T-helper 1 cell treated with Interleukin-12 subunit alpha and Interleukin-12 subunit beta and Interleukin-4 antibody, amounts not matched to agents 30 μg/mL and 1 μg/mL, for 36 hours (primary cell): ENCODE results near the gene DNAI7.

Experiments used
- H3K27ac Mint-ChIP-seq: one replicate; pipeline ENCODE4 v1.8.0; 2021; ENCODE audit warnings: mild to moderate bottlenecking, mixed read lengths
- H3K27me3 Mint-ChIP-seq: one replicate; pipeline ENCODE4 v1.8.0; 2021; ENCODE audit warnings: low read depth, mixed read lengths
- H3K36me3 Mint-ChIP-seq: one replicate; pipeline ENCODE4 v1.8.0; 2021; ENCODE audit warnings: low read depth, mixed read lengths
- H3K4me1 Mint-ChIP-seq: one replicate; pipeline ENCODE4 v1.8.0; 2021; ENCODE audit warnings: low read depth, mixed read lengths
- H3K4me3 Mint-ChIP-seq: one replicate; pipeline ENCODE4 v1.8.0; 2021; ENCODE audit warnings: mild to moderate bottlenecking, moderate library complexity, mixed read lengths
- H3K9me3 Mint-ChIP-seq: one replicate; pipeline ENCODE4 v1.8.0; 2021; ENCODE audit warnings: mixed read lengths

The DNAI7 gene, protein sequence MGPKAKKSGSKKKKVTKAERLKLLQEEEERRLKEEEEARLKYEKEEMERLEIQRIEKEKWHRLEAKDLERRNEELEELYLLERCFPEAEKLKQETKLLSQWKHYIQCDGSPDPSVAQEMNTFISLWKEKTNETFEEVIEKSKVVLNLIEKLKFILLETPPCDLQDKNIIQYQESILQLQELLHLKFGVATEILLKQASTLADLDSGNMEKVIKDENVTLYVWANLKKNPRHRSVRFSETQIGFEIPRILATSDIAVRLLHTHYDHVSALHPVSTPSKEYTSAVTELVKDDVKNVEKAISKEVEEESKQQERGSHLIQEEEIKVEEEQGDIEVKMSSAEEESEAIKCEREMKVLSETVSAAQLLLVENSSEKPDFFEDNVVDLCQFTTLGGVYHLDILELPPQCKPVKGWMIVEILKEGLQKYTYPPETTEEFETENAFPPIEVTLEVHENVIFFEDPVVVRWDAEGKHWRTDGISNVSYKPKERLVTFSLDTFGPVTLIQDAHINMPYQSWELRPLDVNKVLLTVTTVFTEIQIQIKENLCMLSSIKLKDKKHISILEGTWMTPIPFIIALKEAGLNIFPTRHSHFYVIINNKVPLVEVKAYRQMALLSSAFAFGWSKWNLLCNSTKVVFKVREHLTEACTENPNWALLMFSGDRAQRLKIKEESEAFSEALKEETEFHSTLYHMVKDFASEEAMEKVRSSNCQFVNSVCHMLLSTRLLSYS

DNA sequence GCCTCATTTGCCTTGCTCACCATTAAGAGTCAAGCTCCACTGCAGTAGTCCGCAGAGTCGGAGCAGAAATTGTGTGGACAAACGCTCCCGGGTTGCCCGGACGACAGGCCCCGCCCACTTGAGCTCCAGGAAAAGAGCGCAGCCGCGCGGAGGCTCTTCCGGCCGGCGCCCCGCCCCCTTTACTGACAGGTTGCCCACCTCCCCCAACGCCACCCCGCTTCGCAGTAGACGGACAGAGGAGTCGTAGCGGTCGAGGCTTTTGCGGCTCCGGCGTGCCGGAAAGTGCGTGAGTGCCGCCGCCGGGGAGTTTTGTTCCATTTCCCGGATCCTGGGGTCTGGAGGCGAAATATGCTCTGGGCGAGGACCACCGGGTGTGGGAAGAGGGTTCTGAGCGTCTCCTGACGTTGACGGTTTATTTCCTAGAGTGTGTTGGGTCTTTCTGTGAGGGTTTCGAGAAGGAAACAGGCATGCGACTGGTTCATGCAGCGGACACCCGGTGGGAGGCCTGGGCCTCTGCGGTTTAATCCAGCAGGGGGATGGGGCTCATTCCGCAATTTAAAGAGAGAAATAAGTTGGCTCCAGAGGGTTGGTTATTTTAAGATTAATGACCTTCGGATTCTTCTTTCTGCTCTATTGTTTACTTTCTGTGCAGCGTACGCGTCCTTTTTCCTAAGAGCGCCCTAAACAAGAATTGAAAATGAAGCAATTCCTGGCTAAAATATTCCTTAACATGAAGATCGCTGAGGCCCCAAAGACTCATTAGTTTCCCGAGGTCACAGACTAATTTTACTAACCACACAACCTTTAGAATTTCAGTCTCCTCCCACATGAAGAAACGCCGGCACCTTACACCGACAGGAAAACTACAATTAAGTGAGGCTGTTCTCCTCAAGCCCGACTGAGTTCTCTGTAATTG lies at the start of gene DNAI7, which contains the start of gene ETFRF1:
DNAI7 (minus strand) TSS at position 105 of the 916 bp plus-strand sequence; CDS start at position 23, 82 bp downstream.
ETFRF1 (plus strand) TSS at position 182 of the 916 bp plus-strand sequence. CDS start 8,720 bp downstream, outside the sequence.
- Mint-ChIP-seq H3K9me3 (no peaks in the 10 kb centered on the region), H3K36me3 (peaks cover 12% of the 10 kb centered on the region), H3K27ac (peak within 1 kb of the TSS; percentile 92), H3K4me3 (peak within 1 kb of the TSS; percentile 99), H3K4me1 (peaks cover 23% of the 10 kb centered on the region), H3K27me3 (peaks cover 5% of the 10 kb centered on the region)

- no peak overlapping the region for H3K27ac Mint-ChIP-seq
- no peak overlapping the region for H3K4me3 Mint-ChIP-seq
- H3K9me3 Mint-ChIP-seq: no peaks in the 10 kb centered on the region
- H3K4me1 Mint-ChIP-seq: peaks cover 31% of the 10 kb centered on the region
- H3K27me3 Mint-ChIP-seq: no peaks in the 10 kb centered on the region
- H3K36me3 Mint-ChIP-seq: peaks cover 40% of the 10 kb centered on the region
Measured at GRCh38 chr12:25243680-25243990, 48.7 kb upstream of the DNAI7 start.

GRCh38 chr12:25242981-25243679 lies 48.2 kb upstream of the DNAI7 start:
- Mint-ChIP-seq H3K27me3 (no peaks in the 10 kb centered on the region), H3K9me3 (no peaks in the 10 kb centered on the region), H3K36me3 (peaks cover 40% of the 10 kb centered on the region), H3K27ac (no peak overlapping the region), H3K4me1 (peaks cover 27% of the 10 kb centered on the region), H3K4me3 (no peak overlapping the region)

DNA sequence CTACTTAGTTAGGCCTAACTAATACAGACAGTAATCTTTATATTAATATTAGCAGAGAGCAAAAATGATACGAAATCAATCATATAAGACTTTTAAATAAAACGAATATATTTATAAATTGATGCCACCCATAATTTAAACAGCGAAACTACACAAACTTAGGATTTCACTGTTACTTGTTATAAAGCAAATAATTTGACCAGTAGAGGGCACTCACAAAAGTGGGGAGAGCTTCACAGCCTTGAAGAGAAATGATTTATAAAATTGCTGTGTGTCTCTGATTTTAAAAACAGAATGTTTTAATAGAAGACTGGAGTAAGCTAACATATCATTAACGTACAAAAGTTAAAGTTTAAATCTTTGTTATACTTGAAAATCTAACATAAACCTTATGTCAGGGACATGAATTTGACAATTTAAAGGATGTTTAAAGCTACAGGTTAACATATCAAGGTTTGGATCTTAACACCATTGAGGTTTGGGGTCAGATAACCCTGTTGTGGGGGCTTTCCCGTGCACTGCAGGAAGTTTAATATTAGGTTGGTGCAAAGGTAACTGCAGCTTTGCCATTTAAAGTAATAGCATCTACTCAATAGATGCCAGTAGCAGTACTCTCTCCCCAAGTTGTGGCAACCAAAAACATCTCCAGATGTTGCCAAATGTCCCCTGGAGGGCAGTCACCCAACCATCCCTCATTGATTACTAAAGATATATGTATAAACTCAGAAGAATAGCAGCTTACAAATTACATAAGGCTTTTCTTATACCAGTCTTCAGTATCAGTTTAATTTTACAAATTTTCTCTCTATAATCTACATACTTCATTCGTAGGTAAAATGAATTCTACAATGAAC lies 46.4 kb upstream of the DNAI7 start:
- H3K4me1 Mint-ChIP-seq: peaks cover 21% of the 10 kb centered on the region
- no peak overlapping the region for H3K27ac Mint-ChIP-seq

GRCh38 chr12:25236626-25237025 lies 41.7 kb upstream of the DNAI7 start:
- no peak overlapping the region for H3K4me3 Mint-ChIP-seq
- H3K4me1 Mint-ChIP-seq: peaks cover 12% of the 10 kb centered on the region
- no peaks in the 10 kb centered on the region for H3K27me3 Mint-ChIP-seq
- H3K27ac Mint-ChIP-seq: no peak overlapping the region
- no peaks in the 10 kb centered on the region for H3K9me3 Mint-ChIP-seq
- H3K36me3 Mint-ChIP-seq: peaks cover 25% of the 10 kb centered on the region

More for the DNA sequence above, 46.4 kb upstream of the DNAI7 start:
- peaks cover 43% of the 10 kb centered on the region for H3K36me3 Mint-ChIP-seq
- no peaks in the 10 kb centered on the region for H3K27me3 Mint-ChIP-seq
- H3K4me3 Mint-ChIP-seq: no peak overlapping the region
- H3K9me3 Mint-ChIP-seq: no peaks in the 10 kb centered on the region

GRCh38 chr12:25236190-25236589 lies 41.2 kb upstream of the DNAI7 start:
- Mint-ChIP-seq H3K27ac (no peak overlapping the region), H3K36me3 (peaks cover 25% of the 10 kb centered on the region)

GRCh38 chr12:25213338-25213737 lies 18.4 kb upstream of the DNAI7 start:
- Mint-ChIP-seq H3K27me3 (no peaks in the 10 kb centered on the region), H3K4me1 (peaks cover 7% of the 10 kb centered on the region), H3K9me3 (no peaks in the 10 kb centered on the region), H3K27ac (no peak overlapping the region), H3K36me3 (peaks cover 16% of the 10 kb centered on the region), H3K4me3 (no peak overlapping the region)

More at GRCh38 chr12:25236190-25236589, 41.2 kb upstream of the DNAI7 start:
- Mint-ChIP-seq H3K27me3 (no peaks in the 10 kb centered on the region), H3K9me3 (no peaks in the 10 kb centered on the region), H3K4me1 (peaks cover 9% of the 10 kb centered on the region), H3K4me3 (no peak overlapping the region)

DNA sequence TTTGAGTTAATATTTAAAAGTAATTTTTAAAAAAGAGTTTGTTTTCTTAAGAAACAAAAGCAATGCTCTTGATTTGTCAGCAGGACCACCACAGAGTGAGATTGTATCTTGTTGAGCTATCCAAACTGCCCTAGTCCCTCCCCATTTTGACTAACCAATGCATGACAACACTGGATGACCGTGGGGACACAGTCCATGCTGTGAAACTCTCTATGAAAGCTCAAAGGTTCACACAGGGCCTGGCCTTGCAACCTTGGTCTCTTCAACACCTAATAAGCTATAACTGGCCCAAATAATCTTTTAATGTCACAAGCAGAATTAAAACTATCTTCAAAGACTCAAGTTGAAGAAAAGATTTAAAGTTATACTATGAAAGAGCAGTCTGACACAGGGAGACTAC lies 13.6 kb upstream of the DNAI7 start:
- H3K27ac Mint-ChIP-seq: no peak overlapping the region
- H3K27me3 Mint-ChIP-seq: no peaks in the 10 kb centered on the region
- peaks cover 12% of the 10 kb centered on the region for H3K36me3 Mint-ChIP-seq
- H3K9me3 Mint-ChIP-seq: no peaks in the 10 kb centered on the region
- H3K4me3 Mint-ChIP-seq: no peak overlapping the region
- H3K4me1 Mint-ChIP-seq: peaks cover 4% of the 10 kb centered on the region

DNA sequence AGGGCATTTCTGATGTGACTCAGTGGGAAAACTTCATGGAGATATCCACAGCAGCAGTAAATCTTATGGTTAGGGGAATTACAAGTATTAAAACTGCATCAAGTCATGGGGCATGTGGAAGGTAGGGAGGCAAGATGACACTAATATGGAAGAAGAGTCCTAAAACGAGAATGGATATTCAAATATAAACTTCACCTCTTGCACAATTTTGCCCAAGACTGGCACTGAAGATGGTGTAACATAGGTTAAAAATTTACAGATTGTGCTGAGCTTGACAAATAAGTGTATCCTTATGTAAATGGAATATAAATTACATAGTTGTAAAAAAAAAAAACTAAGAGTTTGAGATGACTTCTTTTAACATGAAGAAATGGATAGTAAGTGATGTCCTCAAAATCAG lies 12.9 kb upstream of the DNAI7 start:
- H3K9me3 Mint-ChIP-seq: no peaks in the 10 kb centered on the region
- no peaks in the 10 kb centered on the region for H3K27me3 Mint-ChIP-seq
- peaks cover 16% of the 10 kb centered on the region for H3K36me3 Mint-ChIP-seq
- H3K27ac Mint-ChIP-seq: no peak overlapping the region
- no peak overlapping the region for H3K4me3 Mint-ChIP-seq
- peaks cover 4% of the 10 kb centered on the region for H3K4me1 Mint-ChIP-seq

GRCh38 chr12:25207411-25207810 lies 12.5 kb upstream of the DNAI7 start:
- H3K27me3 Mint-ChIP-seq: no peaks in the 10 kb centered on the region
- no peak overlapping the region for H3K27ac Mint-ChIP-seq
- H3K4me1 Mint-ChIP-seq: peaks cover 4% of the 10 kb centered on the region
- no peaks in the 10 kb centered on the region for H3K9me3 Mint-ChIP-seq
- H3K36me3 Mint-ChIP-seq: peaks cover 18% of the 10 kb centered on the region
- H3K4me3 Mint-ChIP-seq: no peak overlapping the region

DNA sequence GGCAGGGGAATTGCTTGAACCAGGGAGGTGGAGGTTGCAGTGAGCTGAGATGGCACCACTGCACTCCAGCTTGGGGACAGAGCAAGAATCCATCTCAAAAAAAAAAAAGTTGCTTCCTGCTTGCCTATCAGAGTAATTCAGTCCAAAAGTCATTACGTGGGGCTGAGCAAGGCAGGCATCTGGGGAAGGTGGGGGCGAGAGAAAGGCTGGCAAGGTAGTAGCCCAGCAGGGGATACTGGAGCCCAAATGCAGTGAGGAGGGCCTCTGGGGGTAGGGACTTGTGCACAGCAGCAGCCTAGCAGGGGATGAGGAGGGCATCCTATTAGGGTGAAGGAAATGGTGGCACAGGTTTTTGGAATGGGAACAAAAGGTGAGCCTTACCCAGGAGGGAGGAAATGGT lies 7.2 kb upstream of the DNAI7 start:
- no peaks in the 10 kb centered on the region for H3K27me3 Mint-ChIP-seq
- no peak overlapping the region for H3K27ac Mint-ChIP-seq
- peaks cover 26% of the 10 kb centered on the region for H3K36me3 Mint-ChIP-seq
- H3K9me3 Mint-ChIP-seq: no peaks in the 10 kb centered on the region
- H3K4me1 Mint-ChIP-seq: peaks cover 2% of the 10 kb centered on the region
- H3K4me3 Mint-ChIP-seq: no peak overlapping the region

GRCh38 chr12:25200703-25201102 lies 5.7 kb upstream of the DNAI7 start:
- H3K9me3 Mint-ChIP-seq: no peaks in the 10 kb centered on the region
- H3K27ac Mint-ChIP-seq: no peak overlapping the region
- H3K4me1 Mint-ChIP-seq: peaks cover 6% of the 10 kb centered on the region
- no peak overlapping the region for H3K4me3 Mint-ChIP-seq
- peaks cover 23% of the 10 kb centered on the region for H3K36me3 Mint-ChIP-seq
- H3K27me3 Mint-ChIP-seq: no peaks in the 10 kb centered on the region

GRCh38 chr12:25197608-25198007 lies 2.6 kb upstream of the DNAI7 start:
- Mint-ChIP-seq H3K4me3 (no peak overlapping the region), H3K36me3 (peaks cover 21% of the 10 kb centered on the region), H3K4me1 (peaks cover 23% of the 10 kb centered on the region), H3K27me3 (no peaks in the 10 kb centered on the region), H3K27ac (no peak overlapping the region), H3K9me3 (no peaks in the 10 kb centered on the region)
